ENCODE data around the gene HINT1. TPM values are rescaled to one million over a fixed set of nuclear protein-coding genes. Genes with fewer than 3 reads are reported as not detected.

HINT1 gene
- total RNA-seq, 1 donor from 2014 or later: 180 TPM

- no peak overlapping the region for H3K27ac Mint-ChIP-seq (ENCODE audit: unreplicated experiment)
- H3K9me3 Mint-ChIP-seq (ENCODE audit: unreplicated experiment): no peaks in the 10 kb centered on the region
- no peak for TF ChIP-seq CTCF (IDR thresholded peaks at IDR 0.05; ENCODE audit: partially characterized antibody, unreplicated experiment)
- no peaks in the 10 kb centered on the region for H3K4me1 Mint-ChIP-seq (ENCODE audit: low read depth, unreplicated experiment)
- no peaks in the 10 kb centered on the region for H3K36me3 Mint-ChIP-seq (ENCODE audit: unreplicated experiment)
- H3K4me3 Mint-ChIP-seq (ENCODE audit: unreplicated experiment): no peak overlapping the region
- no peak for DNase-seq
- H3K27me3 Mint-ChIP-seq (ENCODE audit: unreplicated experiment): no peaks in the 10 kb centered on the region
Observed at GRCh38 chr5:131156385-131156784, 8.7 kb downstream of the HINT1 start.

GRCh38 chr5:131151216-131151615 lies 13.8 kb downstream of the HINT1 start:
- no peak for TF ChIP-seq CTCF (IDR thresholded peaks at IDR 0.05; ENCODE audit: partially characterized antibody, unreplicated experiment)
- Mint-ChIP-seq H3K27ac (ENCODE audit: unreplicated experiment) (no peak overlapping the region), H3K9me3 (ENCODE audit: unreplicated experiment) (no peaks in the 10 kb centered on the region), H3K36me3 (ENCODE audit: unreplicated experiment) (no peaks in the 10 kb centered on the region), H3K27me3 (ENCODE audit: unreplicated experiment) (no peaks in the 10 kb centered on the region), H3K4me1 (ENCODE audit: low read depth, unreplicated experiment) (no peaks in the 10 kb centered on the region), H3K4me3 (ENCODE audit: unreplicated experiment) (no peak overlapping the region)
- no peak for DNase-seq

GRCh38 chr5:131150408-131150807 lies 14.6 kb downstream of the HINT1 start:
- Mint-ChIP-seq H3K36me3 (ENCODE audit: unreplicated experiment) (no peaks in the 10 kb centered on the region), H3K4me3 (ENCODE audit: unreplicated experiment) (no peak overlapping the region), H3K27me3 (ENCODE audit: unreplicated experiment) (no peaks in the 10 kb centered on the region), H3K27ac (ENCODE audit: unreplicated experiment) (no peak overlapping the region), H3K9me3 (ENCODE audit: unreplicated experiment) (no peaks in the 10 kb centered on the region), H3K4me1 (ENCODE audit: low read depth, unreplicated experiment) (no peaks in the 10 kb centered on the region)
- TF ChIP-seq CTCF (IDR thresholded peaks at IDR 0.05; ENCODE audit: partially characterized antibody, unreplicated experiment): no peak
- no peak for DNase-seq

- Mint-ChIP-seq H3K27ac (ENCODE audit: unreplicated experiment) (no peak overlapping the region), H3K27me3 (ENCODE audit: unreplicated experiment) (no peaks in the 10 kb centered on the region), H3K4me1 (ENCODE audit: low read depth, unreplicated experiment) (no peaks in the 10 kb centered on the region), H3K36me3 (ENCODE audit: unreplicated experiment) (no peaks in the 10 kb centered on the region), H3K4me3 (ENCODE audit: unreplicated experiment) (no peak overlapping the region), H3K9me3 (ENCODE audit: unreplicated experiment) (no peaks in the 10 kb centered on the region)
- no peak for DNase-seq
- no peak for TF ChIP-seq CTCF (IDR thresholded peaks at IDR 0.05; ENCODE audit: partially characterized antibody, unreplicated experiment)
Observed at GRCh38 chr5:131148835-131149234, 16.2 kb downstream of the HINT1 start.

GRCh38 chr5:131147258-131147657 lies 17.8 kb downstream of the HINT1 start:
- no peaks in the 10 kb centered on the region for H3K36me3 Mint-ChIP-seq (ENCODE audit: unreplicated experiment)
- no peak overlapping the region for H3K4me3 Mint-ChIP-seq (ENCODE audit: unreplicated experiment)
- no peaks in the 10 kb centered on the region for H3K9me3 Mint-ChIP-seq (ENCODE audit: unreplicated experiment)
- H3K27me3 Mint-ChIP-seq (ENCODE audit: unreplicated experiment): no peaks in the 10 kb centered on the region
- DNase-seq: no peak
- H3K27ac Mint-ChIP-seq (ENCODE audit: unreplicated experiment): no peak overlapping the region
- no peak for TF ChIP-seq CTCF (IDR thresholded peaks at IDR 0.05; ENCODE audit: partially characterized antibody, unreplicated experiment)
- no peaks in the 10 kb centered on the region for H3K4me1 Mint-ChIP-seq (ENCODE audit: low read depth, unreplicated experiment)
